Fibroblast of skin of scalp (primary cell): ENCODE results near the gene TLR7. TPM values are rescaled to one million over a fixed set of nuclear protein-coding genes. Genes with fewer than 3 reads are reported as not detected.

Source experiments
- DNase-seq: peaks from one replicate; pipeline ENCODE4 v3.0.0-alpha.2; 2013
- polyA plus RNA-seq, 2 experiments: library from polyadenylated mRNA; unstranded; fragments of 120-200 nt; gene quantifications; one replicate each; pipeline ENCODE4 v1.2.1, GENCODE V29; 2013; ENCODE audit not compliant: insufficient read length in 2 of 2

Gene TLR7
- polyA plus RNA-seq (2013, experiment 1 of 2; ENCODE audit: insufficient read length): not detected
- not detected for polyA plus RNA-seq (2013, experiment 2 of 2; ENCODE audit: insufficient read length)

DNA sequence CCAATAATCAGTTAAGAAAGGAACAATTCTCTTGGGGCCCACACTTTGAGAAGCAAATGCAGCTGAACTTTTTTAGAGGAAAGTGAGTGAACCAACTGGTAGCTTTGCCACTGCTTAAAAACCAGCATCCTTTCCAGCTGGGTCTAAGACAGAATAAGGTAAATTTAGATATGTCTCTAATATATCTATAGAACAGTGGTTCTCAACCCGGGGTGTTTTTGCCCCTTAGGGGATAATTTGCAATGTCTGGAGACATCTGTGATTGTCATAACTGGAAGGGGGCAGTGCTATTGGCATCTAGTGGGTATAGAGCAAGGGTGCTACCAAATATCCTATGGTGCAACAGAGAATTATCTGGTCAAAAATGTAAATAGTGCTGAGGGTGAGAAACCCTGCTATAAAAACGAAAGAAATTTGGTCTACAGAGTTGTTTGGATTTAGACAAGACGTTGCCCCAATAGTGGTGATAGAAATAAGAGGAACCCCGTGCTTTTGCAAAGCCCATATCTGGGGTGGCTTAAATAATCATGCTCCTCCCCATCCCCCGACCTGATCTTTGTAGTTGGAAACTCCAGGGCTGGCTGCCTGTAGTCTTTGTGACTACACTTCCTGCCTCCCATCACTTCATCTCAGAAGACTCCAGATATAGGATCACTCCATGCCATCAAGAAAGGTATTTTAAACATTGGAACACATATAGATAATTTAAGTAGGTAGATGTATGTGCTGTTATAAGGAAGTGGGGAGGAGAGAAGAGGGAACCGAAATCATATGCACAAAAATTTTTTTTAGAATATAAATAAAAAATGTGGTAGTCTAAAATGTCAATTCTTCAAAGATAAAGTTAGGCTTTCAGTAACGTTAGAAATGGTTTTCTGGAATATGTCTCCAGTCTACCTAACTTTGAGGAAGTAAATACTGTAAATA, at the start of gene TLR7:
TLR7 (plus strand) TSS at position 622 of the 927 bp plus-strand sequence. CDS start 507 bp downstream, outside the sequence.
- DNase-seq: no peak

DNA sequence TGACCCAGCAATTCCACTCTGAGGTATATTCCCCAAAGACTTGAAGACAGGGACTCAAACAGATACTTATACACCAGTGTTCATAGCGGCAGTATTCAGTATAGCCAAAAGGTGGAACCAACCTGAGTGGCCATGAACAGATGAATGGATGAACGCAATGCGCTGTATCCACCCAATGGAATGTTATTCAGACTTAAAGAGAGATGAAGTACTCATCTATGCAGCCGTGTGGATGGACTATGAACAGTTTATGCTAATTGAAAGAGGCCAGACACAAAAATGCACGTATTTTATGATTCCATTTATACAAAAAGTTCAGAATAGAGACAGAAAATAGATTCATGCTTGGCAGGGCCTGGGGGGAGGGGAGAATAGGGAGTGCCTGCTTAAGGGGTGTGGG, 49.3 kb upstream of the TLR7 start:
- no peak for DNase-seq

DNA sequence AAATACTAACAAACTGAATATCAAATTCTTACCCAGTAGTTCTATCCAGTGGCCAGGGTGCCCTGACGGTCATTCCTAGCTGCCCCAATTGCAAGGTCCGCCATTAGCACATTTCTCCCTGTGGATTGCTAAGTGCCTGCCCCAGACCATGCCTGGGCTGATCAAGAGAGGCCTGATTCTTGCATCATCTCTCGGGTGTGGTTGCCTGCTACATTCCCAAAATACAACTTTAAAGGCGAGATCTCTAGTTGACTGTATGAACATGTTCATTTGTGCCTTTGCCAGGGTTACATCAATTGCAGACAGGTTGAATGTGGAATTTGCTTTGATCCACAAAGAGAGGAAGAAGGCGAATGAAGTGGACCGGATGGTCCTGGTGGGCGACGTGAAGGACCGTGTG, 47.6 kb upstream of the TLR7 start:
- DNase-seq: peak; percentile 12

DNA sequence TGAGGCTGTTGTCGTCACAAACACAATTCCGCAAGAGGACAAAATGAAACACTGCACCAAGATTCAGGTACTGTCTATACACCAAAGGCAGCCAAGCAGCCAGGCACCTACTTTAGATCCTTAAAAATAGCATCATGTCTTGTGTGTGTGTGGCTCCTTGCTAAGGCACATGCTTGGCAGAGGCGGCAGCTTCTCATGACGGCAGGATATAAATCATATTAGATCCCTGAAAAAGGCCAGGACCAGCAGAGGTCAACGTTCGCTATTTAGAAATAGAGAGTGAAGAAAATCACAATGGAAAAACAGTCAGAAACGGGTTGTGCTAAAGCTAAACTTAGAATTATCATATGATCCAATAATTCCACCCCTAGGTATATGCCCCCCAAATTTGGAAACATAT, 46.1 kb upstream of the TLR7 start:
- no peak for DNase-seq

DNA sequence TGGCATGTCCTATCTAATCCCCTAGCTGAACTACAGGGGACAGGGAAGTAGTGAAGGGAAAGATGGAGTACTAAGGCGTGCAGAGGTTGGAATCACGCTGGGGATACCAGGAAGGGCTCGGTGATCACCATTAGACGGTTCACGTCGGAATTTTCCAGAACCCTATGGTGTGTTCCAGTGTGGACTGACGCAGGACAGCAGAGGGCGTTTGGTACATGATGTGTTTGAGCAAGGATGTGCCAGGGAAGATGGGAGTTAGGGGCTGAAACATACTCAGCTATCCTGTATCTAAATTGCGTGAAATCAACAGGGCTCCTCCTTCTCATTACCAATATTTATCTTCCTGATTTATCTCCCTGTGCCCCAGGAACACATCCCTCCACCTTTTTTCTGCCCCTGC, 41.9 kb upstream of the TLR7 start:
- no peak for DNase-seq

DNA sequence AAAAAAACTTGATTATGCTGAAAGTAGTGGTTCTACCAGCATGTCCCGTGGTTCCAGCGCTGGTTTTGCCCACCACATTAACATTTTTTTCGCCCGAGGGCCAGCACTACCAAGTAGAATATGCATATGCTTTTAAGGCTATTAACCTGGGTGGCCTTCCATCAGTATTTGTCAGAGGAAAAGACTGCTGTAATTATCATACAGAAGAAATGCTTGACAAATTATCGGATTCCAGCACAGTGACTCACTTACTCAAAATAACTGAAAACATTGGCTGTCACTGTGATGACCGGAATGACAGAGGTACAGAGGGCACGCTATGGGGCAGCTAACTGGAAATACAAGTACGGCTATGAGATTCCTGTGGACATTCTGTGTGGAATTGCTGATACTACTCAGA, 41.1 kb upstream of the TLR7 start:
- peak; percentile 22 for DNase-seq

DNA sequence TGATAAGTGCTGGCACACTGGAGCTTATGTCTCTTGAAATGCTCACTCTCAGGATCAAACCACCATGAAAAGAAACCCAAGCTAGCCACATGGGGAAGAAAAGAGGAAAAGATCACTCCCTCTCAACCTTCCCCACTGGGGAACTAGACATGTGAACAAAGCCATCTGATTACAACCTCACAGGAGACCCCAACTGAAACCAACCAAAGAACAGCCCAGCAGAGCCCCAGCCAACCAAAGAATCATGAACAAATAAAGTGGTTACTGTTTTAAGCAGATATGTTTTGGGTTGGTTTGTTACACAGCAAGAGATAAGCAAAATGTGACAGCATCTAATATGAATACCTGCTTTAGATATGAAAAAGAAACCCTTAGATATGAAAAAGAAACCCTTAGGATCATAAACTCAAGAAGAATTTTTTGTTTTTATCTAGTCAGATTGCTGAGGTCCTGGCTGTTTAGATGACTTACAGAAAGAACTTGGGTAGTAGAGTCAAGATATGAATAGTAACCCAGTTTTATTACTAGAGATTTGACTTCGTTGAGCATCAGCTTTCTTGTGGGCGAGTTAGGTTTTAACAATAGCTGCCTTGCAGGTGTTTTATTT, 23.7 kb upstream of the TLR7 start:
- no peak for DNase-seq

DNA sequence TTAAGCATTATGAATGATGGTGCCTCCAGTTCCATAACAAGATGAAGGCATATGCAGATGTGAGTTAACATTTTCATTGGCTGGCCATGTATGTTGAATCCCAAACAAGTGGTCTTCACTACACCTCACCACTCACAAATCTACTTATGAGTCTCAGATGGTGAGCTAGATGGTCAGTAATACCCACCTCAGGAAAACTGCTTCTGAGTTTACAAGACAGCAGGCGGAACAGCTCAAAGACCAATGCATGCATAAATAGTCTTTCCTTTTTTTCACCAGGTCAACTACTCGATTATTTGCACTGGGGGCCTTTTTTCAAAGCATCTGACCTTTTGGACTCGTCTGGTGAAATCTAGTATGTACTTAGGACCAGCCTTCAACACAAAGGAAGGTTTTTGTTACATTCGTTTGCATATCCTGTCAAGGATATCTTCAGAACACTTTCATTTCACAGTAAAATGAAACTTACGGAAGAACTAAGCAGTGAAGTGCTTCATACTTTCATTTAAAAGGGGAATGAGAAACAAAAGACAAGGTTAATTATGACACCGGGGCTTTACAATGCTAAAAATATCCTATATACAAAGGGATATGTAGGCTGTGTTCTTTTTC, 23.1 kb upstream of the TLR7 start:
- no peak for DNase-seq

DNA sequence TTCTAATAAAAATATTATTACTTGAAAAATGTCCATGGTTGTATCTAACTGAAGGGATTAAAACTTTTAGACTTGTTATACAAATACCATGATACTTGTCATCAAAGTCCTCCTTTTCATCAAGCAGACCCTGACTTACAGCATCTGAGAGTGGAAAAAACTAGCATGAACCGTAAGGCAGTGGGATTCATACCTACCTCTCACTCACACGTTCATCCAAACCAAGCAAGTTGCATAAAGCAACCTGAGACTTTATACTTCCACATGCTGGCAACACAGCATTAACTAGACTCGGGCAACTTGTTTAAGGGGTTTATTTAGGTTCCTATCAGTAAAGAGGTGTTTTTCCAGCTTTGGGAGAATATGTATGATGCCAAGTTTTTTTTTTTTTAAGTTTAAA, 22.6 kb upstream of the TLR7 start:
- no peak for DNase-seq

DNA sequence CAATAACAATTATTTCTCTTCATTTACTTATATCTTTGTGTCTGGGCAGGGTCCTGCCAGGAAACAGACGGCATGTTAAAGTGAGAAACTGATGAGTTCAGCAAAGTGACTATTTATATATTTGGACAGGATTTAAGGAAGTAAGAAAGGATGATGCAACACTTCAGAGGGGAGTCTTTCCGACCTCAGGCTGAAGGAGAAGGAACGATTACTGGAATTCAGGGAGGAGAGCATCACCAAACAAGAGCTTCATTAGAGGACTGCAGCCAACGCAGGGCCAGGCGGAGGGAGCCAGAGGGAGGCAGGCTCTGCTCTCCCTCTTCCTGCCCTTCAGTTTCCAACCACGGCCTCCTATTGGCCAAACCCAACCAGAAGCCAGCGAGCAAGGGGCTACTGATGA, 1.5 kb upstream of the TLR7 start:
- no peak for DNase-seq

DNA sequence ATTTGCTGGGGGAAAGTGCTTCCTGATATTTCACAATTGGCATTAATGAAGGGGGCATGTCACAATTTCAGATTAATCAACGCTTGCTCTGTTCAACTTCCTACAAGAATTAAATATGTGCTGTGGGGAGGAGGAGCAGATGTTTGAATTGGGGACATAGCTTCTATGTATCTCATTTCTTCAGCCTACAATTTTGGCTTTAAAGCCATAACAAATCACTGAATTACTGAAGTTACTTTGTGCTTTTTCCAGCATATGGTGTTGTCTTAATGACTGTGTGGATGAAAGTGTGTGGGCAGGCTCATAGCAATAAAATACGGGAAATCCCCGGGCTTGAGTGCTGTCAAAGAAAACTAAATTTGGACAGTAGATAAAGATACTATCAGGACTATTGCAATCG, 813 bp downstream of the TLR7 start:
- no peak for DNase-seq

DNA sequence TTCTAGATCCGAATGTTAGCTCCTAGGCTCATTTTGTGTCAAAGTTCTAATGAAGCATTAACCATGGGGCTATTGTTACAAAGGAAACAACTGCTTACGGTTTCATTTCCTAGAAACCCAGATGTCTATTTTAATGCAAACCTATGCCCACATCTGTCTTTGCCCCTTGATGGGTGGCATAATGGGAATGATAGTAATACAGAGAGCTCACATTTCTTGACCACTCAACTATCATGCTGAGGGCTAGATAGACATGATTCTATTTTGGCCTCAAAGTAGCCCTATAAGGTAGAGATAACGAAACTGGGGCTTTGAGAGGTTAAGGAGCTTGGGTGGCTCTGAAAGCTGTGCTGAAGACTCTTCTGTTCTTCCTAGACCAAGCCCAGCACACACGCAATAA, 1.9 kb downstream of the TLR7 start:
- DNase-seq: no peak

DNA sequence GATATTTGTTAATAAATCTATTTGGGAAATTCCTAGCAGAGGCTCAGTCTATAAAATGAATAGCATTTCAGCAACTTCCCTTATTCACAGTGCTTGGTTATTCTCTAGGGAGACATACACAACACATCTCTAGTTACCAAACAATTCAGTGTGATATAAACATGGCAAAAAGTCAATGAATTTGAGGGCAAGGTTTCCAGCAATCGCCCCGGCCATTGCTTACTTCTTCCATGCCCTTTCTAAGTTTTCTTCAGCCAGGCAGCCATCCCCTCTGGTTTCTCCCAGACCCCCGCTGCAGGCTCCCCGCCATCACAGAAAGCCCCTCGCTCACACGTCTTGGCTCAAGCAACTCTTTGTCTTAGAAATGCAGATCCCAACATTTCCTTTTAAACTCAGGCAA, 4.4 kb downstream of the TLR7 start:
- DNase-seq: no peak

DNA sequence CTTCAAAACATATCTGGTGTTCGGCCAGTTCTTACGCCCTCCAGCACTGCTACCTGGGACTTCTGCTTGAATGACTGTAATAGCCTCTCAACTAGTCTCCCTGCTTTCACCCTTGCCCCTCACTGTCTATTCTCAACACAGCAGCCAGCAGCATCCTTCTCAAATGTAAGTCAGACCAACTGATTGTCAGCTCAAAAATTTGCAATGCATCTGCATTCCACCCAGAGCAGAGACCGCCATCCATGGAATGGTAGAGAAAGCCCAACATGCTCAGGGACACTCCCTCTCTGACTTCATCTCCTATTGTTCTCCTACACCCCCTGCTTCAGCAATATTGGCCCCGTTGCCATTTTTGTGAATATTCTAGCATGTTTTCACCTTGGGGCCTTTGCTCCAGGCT, 5.9 kb downstream of the TLR7 start:
- DNase-seq: no peak

DNA sequence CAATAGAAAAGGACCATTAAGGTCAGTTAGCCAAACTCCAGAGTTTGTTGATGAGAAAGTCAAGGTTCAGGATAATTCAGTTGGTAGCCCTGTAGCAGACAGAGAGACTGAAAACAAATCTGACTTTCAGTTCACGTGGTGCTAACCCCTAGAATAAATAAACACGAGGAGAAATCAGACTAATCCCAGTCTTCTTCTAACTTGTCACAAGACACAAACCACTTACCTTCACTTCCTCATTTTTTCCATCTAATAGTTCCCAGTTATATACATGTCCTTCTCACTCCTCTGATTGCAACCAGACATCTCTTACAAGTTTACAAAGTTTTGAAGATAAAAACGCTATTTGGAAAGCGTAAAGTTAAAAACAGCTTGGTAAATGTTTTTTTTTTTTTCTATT, 7.7 kb downstream of the TLR7 start:
- no peak for DNase-seq

DNA sequence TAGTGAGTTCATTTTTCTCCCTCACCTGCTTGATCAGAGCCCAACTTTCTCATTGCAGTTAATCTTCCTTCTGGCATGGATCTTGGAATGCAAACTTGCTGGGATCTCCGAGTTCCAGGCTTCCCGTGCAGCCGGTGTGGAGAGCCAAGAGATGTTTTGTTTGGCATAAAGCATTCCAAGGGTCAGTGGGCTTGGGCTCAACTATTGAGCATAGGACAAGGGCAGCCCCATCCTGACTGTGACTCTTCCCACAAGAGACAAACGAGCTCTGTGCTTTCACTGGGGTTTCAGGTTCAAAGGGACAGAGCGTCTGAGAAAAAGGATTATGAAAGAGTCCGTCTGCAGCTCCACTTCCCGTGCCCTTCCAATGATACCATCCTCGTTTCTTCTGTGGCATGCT, 10.5 kb downstream of the TLR7 start:
- DNase-seq: no peak

DNA sequence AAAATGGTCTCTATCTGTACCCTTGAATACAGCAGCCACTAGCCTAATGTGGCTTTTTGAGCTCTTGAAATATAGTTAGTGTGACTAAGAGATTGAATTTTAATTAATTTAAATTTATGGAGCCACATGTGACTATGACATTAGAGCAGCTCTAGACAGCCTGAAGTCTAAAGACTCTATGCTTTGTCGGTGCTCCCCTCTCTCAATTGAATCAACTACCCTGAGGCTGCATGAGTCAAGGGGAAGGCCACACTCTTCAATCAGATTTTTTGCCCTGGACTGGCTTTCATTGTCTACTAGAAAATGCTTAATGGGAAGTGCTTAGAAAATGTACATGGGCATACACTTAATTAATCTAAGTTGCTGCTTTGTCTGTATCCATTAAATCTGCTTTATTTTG, 11.7 kb downstream of the TLR7 start:
- DNase-seq: no peak

DNA sequence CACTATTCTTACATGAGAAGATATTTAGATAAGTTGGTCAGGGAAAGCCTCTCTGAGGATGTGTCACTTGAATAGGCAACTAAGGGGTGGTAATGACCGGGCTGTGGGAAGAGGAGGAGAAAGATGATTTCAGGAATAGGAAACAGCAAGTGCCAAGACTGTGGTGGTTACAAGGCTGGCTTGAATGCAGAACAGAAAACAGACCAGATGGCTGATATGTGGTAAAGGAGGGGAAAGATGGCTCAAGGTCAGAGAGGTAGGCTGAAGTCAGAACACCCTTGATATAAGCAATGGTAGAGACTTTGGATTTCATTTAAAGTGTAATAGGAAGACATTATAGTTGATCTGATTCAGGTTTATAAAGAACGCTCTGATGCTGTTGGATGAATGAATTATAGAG, 15.0 kb downstream of the TLR7 start:
- no peak for DNase-seq

DNA sequence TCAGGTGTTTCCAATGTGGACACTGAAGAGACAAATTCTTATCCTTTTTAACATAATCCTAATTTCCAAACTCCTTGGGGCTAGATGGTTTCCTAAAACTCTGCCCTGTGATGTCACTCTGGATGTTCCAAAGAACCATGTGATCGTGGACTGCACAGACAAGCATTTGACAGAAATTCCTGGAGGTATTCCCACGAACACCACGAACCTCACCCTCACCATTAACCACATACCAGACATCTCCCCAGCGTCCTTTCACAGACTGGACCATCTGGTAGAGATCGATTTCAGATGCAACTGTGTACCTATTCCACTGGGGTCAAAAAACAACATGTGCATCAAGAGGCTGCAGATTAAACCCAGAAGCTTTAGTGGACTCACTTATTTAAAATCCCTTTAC, 18.6 kb downstream of the TLR7 start:
- DNase-seq: no peak

DNA sequence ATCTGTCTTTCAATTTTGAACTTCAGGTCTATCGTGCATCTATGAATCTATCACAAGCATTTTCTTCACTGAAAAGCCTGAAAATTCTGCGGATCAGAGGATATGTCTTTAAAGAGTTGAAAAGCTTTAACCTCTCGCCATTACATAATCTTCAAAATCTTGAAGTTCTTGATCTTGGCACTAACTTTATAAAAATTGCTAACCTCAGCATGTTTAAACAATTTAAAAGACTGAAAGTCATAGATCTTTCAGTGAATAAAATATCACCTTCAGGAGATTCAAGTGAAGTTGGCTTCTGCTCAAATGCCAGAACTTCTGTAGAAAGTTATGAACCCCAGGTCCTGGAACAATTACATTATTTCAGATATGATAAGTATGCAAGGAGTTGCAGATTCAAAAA, 19.7 kb downstream of the TLR7 start:
- DNase-seq: no peak

DNA sequence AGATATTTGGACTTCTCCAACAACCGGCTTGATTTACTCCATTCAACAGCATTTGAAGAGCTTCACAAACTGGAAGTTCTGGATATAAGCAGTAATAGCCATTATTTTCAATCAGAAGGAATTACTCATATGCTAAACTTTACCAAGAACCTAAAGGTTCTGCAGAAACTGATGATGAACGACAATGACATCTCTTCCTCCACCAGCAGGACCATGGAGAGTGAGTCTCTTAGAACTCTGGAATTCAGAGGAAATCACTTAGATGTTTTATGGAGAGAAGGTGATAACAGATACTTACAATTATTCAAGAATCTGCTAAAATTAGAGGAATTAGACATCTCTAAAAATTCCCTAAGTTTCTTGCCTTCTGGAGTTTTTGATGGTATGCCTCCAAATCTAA, 20.3 kb downstream of the TLR7 start:
- no peak for DNase-seq

DNA sequence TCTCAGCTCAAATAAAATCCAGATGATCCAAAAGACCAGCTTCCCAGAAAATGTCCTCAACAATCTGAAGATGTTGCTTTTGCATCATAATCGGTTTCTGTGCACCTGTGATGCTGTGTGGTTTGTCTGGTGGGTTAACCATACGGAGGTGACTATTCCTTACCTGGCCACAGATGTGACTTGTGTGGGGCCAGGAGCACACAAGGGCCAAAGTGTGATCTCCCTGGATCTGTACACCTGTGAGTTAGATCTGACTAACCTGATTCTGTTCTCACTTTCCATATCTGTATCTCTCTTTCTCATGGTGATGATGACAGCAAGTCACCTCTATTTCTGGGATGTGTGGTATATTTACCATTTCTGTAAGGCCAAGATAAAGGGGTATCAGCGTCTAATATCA, 20.9 kb downstream of the TLR7 start:
- no peak for DNase-seq

DNA sequence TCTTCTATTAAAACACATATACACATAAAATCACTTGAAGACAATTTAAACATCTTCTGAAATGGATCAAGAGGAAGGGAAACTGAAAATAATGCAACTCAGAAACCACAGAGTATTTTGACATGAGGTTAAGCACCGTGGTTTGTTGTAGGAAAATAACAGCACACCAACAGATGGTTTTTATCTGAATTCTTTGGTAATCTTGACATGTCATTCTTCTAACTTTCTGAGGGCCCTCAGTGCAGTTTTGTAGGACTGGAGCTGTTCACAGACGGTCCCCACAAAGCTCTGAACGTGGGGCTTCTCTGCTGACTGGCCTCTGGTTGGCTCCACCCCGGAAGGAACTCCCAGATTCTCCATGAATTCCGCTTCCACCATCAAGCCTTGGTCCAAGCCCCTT, 23.6 kb downstream of the TLR7 start:
- no peak for DNase-seq

DNA sequence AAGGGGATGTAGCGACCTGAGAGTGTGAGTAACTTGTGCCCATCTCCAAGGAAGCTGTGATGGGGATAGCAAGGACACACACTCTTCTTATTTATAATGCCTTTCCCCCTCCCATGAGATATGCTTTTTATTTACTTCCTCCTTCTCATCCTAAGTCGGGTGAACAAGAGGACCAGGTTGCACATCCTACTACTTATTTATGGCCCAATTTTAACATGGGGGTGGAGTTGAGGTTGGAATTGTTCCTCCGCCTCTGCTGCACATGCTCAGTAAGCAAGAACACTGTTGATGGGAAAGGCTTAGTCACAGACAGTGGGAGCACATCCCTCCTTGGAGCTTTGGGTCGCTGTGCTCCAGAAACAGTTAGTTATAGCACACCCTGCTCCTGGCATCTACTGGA, 24.3 kb downstream of the TLR7 start:
- no peak for DNase-seq
